Measurements from ENCODE around the gene AUTS2.

GRCh38 chr7:70230761-70231160, 632.5 kb downstream of the AUTS2 start:
- TF ChIP-seq, protein P1, sequence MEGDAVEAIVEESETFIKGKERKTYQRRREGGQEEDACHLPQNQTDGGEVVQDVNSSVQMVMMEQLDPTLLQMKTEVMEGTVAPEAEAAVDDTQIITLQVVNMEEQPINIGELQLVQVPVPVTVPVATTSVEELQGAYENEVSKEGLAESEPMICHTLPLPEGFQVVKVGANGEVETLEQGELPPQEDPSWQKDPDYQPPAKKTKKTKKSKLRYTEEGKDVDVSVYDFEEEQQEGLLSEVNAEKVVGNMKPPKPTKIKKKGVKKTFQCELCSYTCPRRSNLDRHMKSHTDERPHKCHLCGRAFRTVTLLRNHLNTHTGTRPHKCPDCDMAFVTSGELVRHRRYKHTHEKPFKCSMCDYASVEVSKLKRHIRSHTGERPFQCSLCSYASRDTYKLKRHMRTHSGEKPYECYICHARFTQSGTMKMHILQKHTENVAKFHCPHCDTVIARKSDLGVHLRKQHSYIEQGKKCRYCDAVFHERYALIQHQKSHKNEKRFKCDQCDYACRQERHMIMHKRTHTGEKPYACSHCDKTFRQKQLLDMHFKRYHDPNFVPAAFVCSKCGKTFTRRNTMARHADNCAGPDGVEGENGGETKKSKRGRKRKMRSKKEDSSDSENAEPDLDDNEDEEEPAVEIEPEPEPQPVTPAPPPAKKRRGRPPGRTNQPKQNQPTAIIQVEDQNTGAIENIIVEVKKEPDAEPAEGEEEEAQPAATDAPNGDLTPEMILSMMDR (IDR thresholded peaks at IDR 0.05): no peak
- TF ChIP-seq POLR2A (IDR thresholded peaks at IDR 0.05): no peak
